ENCODE measurements around the gene BACH1. TPM values are rescaled to one million over a fixed set of nuclear protein-coding genes. Genes with fewer than 3 reads are reported as not detected.
"Not testable (repeated sequence)": the region's sequence is repeated elsewhere in the genome, so short reads cannot be mapped to it uniquely, and the experiment has no call there.

BACH1 gene
- total and polyA plus RNA-seq, 4 donors, result 9.2 to 106 (median 54.2) TPM

- ATAC-seq (ENCODE audit: insufficient read depth, low FRiP score) (no peak), DNase-seq (peak in 1 of 3 donors; percentile 41)
- Histone ChIP-seq H3K9ac (ENCODE audit: insufficient read depth in 1 of 2, low read length in 2 of 2) (no peak overlapping the region), H3K27me3 (ENCODE audit: control insufficient read depth in 3 of 3, insufficient read depth in 3 of 3, low read length in 2 of 3) (no peaks in the 10 kb centered on the region), H3K27ac (ENCODE audit: low read depth in 1 of 2, low read length in 1 of 2) (no peak overlapping the region), H3K36me3 (ENCODE audit: control insufficient read depth in 4 of 4, insufficient read depth in 4 of 4, low read length in 4 of 4) (no peaks in the 10 kb centered on the region), H3K4me1 (ENCODE audit: control insufficient read depth in 5 of 5, insufficient read depth in 5 of 5, low read length in 5 of 5) (no peaks in the 10 kb centered on the region), H3K9me3 (ENCODE audit: control insufficient read depth in 4 of 4, insufficient read depth in 3 of 4, low read length in 3 of 4) (no peaks in the 10 kb centered on the region), H3K4me3 (no peak overlapping the region)
- no peak for TF ChIP-seq CTCF (IDR thresholded peaks at IDR 0.05; ENCODE audit: control extremely low read depth, extremely low read depth)
- WGBS, 2 donors, result 83 to 84% methylated on average over 6 of the region's 6 CpGs
Observed at GRCh38 chr21:29271927-29272333, 26.8 kb upstream of the BACH1 start.

GRCh38 chr21:29277442-29277841 lies 21.3 kb upstream of the BACH1 start:
- ATAC-seq (ENCODE audit: insufficient read depth, low FRiP score), result no peak
- TF ChIP-seq CTCF (IDR thresholded peaks at IDR 0.05; ENCODE audit: control extremely low read depth, extremely low read depth), result no peak

GRCh38 chr21:29279558-29279957 lies 19.2 kb upstream of the BACH1 start:
- H3K4me1 ChIP-seq (ENCODE audit: control insufficient read depth in 5 of 5, insufficient read depth in 5 of 5, low read length in 5 of 5), result no peaks in the 10 kb centered on the region
- H3K9me3 ChIP-seq (ENCODE audit: control insufficient read depth in 4 of 4, insufficient read depth in 3 of 4, low read length in 3 of 4), result no peaks in the 10 kb centered on the region
- no peak overlapping the region for H3K9ac ChIP-seq (ENCODE audit: insufficient read depth in 1 of 2, low read length in 2 of 2)
- no peaks in the 10 kb centered on the region for H3K36me3 ChIP-seq (ENCODE audit: control insufficient read depth in 4 of 4, insufficient read depth in 4 of 4, low read length in 4 of 4)
- DNase-seq (no peak), ATAC-seq (ENCODE audit: insufficient read depth, low FRiP score) (no peak)
- no peaks in the 10 kb centered on the region for H3K27me3 ChIP-seq (ENCODE audit: control insufficient read depth in 3 of 3, insufficient read depth in 3 of 3, low read length in 2 of 3)
- H3K27ac ChIP-seq (ENCODE audit: low read depth in 1 of 2, low read length in 1 of 2), result no peak overlapping the region
- H3K4me3 ChIP-seq, result no peak overlapping the region
- no peak for TF ChIP-seq CTCF (IDR thresholded peaks at IDR 0.05; ENCODE audit: control extremely low read depth, extremely low read depth)

More at GRCh38 chr21:29277442-29277841, 21.3 kb upstream of the BACH1 start:
- no peak overlapping the region for H3K27ac ChIP-seq (ENCODE audit: low read depth in 1 of 2, low read length in 1 of 2)
- no peaks in the 10 kb centered on the region for H3K36me3 ChIP-seq (ENCODE audit: control insufficient read depth in 4 of 4, insufficient read depth in 4 of 4, low read length in 4 of 4)
- no peaks in the 10 kb centered on the region for H3K4me1 ChIP-seq (ENCODE audit: control insufficient read depth in 5 of 5, insufficient read depth in 5 of 5, low read length in 5 of 5)
- no peak overlapping the region for H3K9ac ChIP-seq (ENCODE audit: insufficient read depth in 1 of 2, low read length in 2 of 2)
- no peak overlapping the region for H3K4me3 ChIP-seq
- no peaks in the 10 kb centered on the region for H3K9me3 ChIP-seq (ENCODE audit: control insufficient read depth in 4 of 4, insufficient read depth in 3 of 4, low read length in 3 of 4)
- no peaks in the 10 kb centered on the region for H3K27me3 ChIP-seq (ENCODE audit: control insufficient read depth in 3 of 3, insufficient read depth in 3 of 3, low read length in 2 of 3)
- DNase-seq, result no peak

- H3K27me3 ChIP-seq (ENCODE audit: control insufficient read depth in 3 of 3, insufficient read depth in 3 of 3, low read length in 2 of 3); H3K4me1 ChIP-seq (ENCODE audit: control insufficient read depth in 5 of 5, insufficient read depth in 5 of 5, low read length in 5 of 5); H3K36me3 ChIP-seq (ENCODE audit: control insufficient read depth in 4 of 4, insufficient read depth in 4 of 4, low read length in 4 of 4); H3K9ac ChIP-seq (ENCODE audit: insufficient read depth in 1 of 2, low read length in 2 of 2); H3K4me3 ChIP-seq; DNase-seq; H3K27ac ChIP-seq (ENCODE audit: low read depth in 1 of 2, low read length in 1 of 2); ATAC-seq (ENCODE audit: insufficient read depth, low FRiP score); H3K9me3 ChIP-seq (ENCODE audit: control insufficient read depth in 4 of 4, insufficient read depth in 3 of 4, low read length in 3 of 4): not testable (repeated sequence)
- 90 to 96% methylated on average over 3 of the region's 3 CpGs for WGBS, 2 donors
Observed at GRCh38 chr21:29281801-29282200, 16.9 kb upstream of the BACH1 start.
